ENCODE results near the gene SNX19.

Gene SNX19

DNA sequence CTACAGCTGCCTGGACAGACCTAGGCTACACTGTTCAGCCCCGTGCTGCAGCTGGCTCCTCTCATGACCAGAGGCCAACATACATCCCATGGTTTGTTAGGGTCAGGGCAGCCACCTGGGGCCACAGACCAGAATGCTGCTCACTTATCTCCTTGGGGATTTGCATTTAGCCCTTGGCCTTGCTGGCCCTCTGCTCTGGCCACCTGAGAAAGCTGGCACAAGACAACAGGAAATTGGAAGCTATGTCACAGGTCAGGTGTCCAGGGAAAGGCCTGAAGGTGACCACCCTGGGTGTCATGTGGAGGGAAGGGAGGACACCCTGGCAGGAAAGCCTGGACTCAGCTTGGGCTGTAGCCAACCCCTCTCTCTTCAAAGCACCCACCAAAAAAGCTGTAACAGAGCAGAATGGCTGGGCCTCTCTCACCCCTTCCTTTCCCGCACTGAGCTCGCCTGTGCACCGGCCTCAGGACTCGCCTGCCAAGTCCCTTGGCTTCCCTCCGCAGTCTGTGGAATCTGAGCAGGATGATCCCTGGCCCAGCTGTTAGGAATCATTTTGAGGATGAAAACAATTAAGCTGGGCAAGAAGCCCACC is 86.3 kb downstream of the SNX19 start:
- no peaks in the 10 kb centered on the region for H4K20me1 ChIP-seq (ENCODE audit: insufficient read depth, low read length)
- H3K36me3 ChIP-seq (replicated peaks; ENCODE audit: low read depth, low read length) = no peaks in the 10 kb centered on the region
- H3K4me1 ChIP-seq (ENCODE audit: low read length) = peaks cover 60% of the 10 kb centered on the region
- H3K9ac ChIP-seq (ENCODE audit: low read length) = no peak overlapping the region; the same call in 1 of the 2 replicates
- no peaks in the 10 kb centered on the region for H3K27me3 ChIP-seq (ENCODE audit: low read depth, low read length)
- H3K27ac ChIP-seq (ENCODE audit: low read length) = no peak overlapping the region
- TF ChIP-seq, protein P1, sequence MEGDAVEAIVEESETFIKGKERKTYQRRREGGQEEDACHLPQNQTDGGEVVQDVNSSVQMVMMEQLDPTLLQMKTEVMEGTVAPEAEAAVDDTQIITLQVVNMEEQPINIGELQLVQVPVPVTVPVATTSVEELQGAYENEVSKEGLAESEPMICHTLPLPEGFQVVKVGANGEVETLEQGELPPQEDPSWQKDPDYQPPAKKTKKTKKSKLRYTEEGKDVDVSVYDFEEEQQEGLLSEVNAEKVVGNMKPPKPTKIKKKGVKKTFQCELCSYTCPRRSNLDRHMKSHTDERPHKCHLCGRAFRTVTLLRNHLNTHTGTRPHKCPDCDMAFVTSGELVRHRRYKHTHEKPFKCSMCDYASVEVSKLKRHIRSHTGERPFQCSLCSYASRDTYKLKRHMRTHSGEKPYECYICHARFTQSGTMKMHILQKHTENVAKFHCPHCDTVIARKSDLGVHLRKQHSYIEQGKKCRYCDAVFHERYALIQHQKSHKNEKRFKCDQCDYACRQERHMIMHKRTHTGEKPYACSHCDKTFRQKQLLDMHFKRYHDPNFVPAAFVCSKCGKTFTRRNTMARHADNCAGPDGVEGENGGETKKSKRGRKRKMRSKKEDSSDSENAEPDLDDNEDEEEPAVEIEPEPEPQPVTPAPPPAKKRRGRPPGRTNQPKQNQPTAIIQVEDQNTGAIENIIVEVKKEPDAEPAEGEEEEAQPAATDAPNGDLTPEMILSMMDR (IDR thresholded peaks at IDR 0.05; ENCODE audit: low read depth, low read length) = no peak
- TF ChIP-seq EZH2phosphoT487 (IDR thresholded peaks at IDR 0.05; ENCODE audit: low read depth) = no peak
- no peak overlapping the region for H3K4me2 ChIP-seq (ENCODE audit: low read length)
- H3K79me2 ChIP-seq (ENCODE audit: low read length) = no peaks in the 10 kb centered on the region
- H3K9me3 ChIP-seq (ENCODE audit: insufficient read depth, low read length) = no peaks in the 10 kb centered on the region
- H2AFZ ChIP-seq (ENCODE audit: low read depth, low read length) = no peak overlapping the region
- H3K4me3 ChIP-seq (ENCODE audit: low read length) = no peak overlapping the region

DNA sequence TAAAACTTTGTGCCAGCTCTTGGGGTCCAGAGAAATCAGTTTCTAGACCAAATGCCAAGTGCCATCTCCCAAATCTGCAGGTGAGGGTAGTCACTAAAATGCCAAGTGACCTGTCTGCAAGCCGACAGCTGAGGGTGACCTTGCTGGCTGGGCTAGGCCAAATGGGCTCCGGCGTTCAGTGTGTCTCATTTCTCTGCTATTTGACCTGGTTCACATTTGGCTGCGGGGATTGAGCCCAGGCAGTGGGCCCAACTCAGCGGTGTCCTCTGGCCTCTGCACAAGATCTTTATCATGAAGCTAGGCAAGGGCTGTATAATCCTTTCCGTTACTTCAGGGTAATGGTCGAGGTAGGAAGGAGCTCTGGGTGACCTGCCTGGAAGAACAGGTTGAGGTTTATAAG is 87.5 kb downstream of the SNX19 start:
- peaks cover 56% of the 10 kb centered on the region for H3K4me1 ChIP-seq (ENCODE audit: low read length)
- H3K27ac ChIP-seq (ENCODE audit: low read length) = no peak overlapping the region
- no peaks in the 10 kb centered on the region for H3K79me2 ChIP-seq (ENCODE audit: low read length)
- no peak overlapping the region for H3K4me3 ChIP-seq (ENCODE audit: low read length)
- H3K27me3 ChIP-seq (ENCODE audit: low read depth, low read length) = no peaks in the 10 kb centered on the region
- H3K36me3 ChIP-seq (replicated peaks; ENCODE audit: low read depth, low read length) = no peaks in the 10 kb centered on the region
- TF ChIP-seq, protein P1 (IDR thresholded peaks at IDR 0.05; ENCODE audit: low read depth, low read length) = no peak
- TF ChIP-seq EZH2phosphoT487 (IDR thresholded peaks at IDR 0.05; ENCODE audit: low read depth) = no peak
- no peak overlapping the region for H2AFZ ChIP-seq (ENCODE audit: low read depth, low read length)
- no peak overlapping the region for H3K4me2 ChIP-seq (ENCODE audit: low read length)
- no peaks in the 10 kb centered on the region for H4K20me1 ChIP-seq (ENCODE audit: insufficient read depth, low read length)
- H3K9ac ChIP-seq (ENCODE audit: low read length) = no peak overlapping the region
- H3K9me3 ChIP-seq (ENCODE audit: insufficient read depth, low read length) = no peaks in the 10 kb centered on the region

DNA sequence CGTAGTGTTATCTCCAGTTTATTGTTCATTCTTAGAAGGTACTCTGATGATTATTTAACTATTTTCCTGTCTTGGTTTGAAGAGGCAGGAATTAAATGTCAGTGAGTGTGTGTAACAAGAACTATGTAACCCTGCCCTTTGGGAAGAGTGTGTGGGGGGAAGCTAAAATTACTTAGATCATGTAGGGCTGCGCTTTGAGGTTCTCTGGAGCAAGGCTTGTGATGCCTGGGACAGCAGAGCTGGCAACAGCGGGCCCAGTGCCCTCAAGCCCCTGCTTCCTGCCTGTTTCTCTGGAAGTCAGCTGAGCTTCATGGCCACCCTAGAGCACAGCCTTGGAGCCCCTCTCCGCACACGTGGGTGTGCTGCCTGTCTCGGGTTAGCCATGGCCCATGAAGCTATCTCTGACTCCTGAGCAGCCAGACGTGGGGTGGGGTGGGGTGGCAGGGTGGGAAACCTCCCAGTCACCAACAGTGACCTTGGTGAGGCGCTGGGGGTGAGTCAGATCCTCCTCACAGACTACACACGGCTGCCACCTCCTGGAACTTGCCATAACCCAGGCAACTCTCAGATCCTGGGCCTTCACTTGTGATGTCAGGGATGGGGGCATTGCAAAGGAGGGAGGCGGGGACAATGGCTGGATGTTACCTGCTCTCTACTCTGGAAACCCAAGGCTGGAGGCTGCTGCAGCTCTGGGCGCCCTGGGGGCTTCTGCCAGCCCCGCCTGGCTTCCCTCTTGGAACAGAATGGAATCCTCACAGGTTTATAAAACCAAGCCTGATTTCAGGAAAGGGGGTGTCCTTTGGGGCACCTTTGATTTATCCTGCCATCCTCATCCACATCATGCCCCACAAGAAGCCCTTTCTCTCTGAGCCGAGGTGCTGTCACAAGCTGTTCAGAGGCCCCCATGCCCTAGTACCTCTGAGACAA is 88.6 kb downstream of the SNX19 start:
- no peak overlapping the region for H3K4me3 ChIP-seq (ENCODE audit: low read length)
- no peaks in the 10 kb centered on the region for H3K27me3 ChIP-seq (ENCODE audit: low read depth, low read length)
- H3K79me2 ChIP-seq (ENCODE audit: low read length) = no peaks in the 10 kb centered on the region
- H3K36me3 ChIP-seq (replicated peaks; ENCODE audit: low read depth, low read length) = no peaks in the 10 kb centered on the region
- peaks cover 46% of the 10 kb centered on the region for H3K4me1 ChIP-seq (ENCODE audit: low read length)
- H4K20me1 ChIP-seq (ENCODE audit: insufficient read depth, low read length) = no peaks in the 10 kb centered on the region
- H3K4me2 ChIP-seq (ENCODE audit: low read length) = no peak overlapping the region
- H3K27ac ChIP-seq (ENCODE audit: low read length) = no peak overlapping the region
- TF ChIP-seq, protein P1 (IDR thresholded peaks at IDR 0.05; ENCODE audit: low read depth, low read length) = peak; percentile 72
- no peak for TF ChIP-seq EZH2phosphoT487 (IDR thresholded peaks at IDR 0.05; ENCODE audit: low read depth)
- H2AFZ ChIP-seq (ENCODE audit: low read depth, low read length) = peak overlapping the region; percentile 64; the same call in 1 of the 2 replicates
- H3K9me3 ChIP-seq (ENCODE audit: insufficient read depth, low read length) = no peaks in the 10 kb centered on the region
- H3K9ac ChIP-seq (ENCODE audit: low read length) = peak overlapping the region; percentile 27; the same call in 1 of the 2 replicates

DNA sequence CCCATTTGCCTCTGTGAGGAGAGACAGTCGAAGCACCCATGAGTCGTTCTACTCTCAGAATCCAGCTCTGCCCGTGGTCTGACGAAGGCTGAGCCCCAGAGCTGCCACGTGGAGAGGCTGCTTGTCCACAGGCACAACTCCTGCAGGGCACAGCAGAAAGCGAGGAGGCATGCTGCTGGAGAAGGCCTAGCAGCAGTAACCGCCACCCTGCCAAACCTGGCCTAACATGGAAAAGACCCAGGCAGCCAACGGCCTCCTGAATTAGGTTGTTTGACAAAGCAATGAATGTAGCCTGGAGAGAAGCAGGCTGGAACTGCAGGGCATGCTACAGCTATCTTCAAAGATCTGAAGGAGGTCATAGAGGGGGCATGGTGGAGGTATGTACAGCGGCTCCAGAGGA is 89.7 kb downstream of the SNX19 start:
- no peak overlapping the region for H3K4me2 ChIP-seq (ENCODE audit: low read length)
- H2AFZ ChIP-seq (ENCODE audit: low read depth, low read length) = no peak overlapping the region
- H3K27me3 ChIP-seq (ENCODE audit: low read depth, low read length) = no peaks in the 10 kb centered on the region

More for the DNA sequence above, 89.7 kb downstream of the SNX19 start:
- H3K9ac ChIP-seq (ENCODE audit: low read length) = no peak overlapping the region
- H3K9me3 ChIP-seq (ENCODE audit: insufficient read depth, low read length) = no peaks in the 10 kb centered on the region
- H3K4me1 ChIP-seq (ENCODE audit: low read length) = peaks cover 35% of the 10 kb centered on the region
- H4K20me1 ChIP-seq (ENCODE audit: insufficient read depth, low read length) = no peaks in the 10 kb centered on the region
- TF ChIP-seq EZH2phosphoT487 (IDR thresholded peaks at IDR 0.05; ENCODE audit: low read depth) = no peak
- TF ChIP-seq, protein P1 (IDR thresholded peaks at IDR 0.05; ENCODE audit: low read depth, low read length) = no peak
- no peak overlapping the region for H3K4me3 ChIP-seq (ENCODE audit: low read length)
- no peak overlapping the region for H3K27ac ChIP-seq (ENCODE audit: low read length)
- no peaks in the 10 kb centered on the region for H3K79me2 ChIP-seq (ENCODE audit: low read length)
- H3K36me3 ChIP-seq (replicated peaks; ENCODE audit: low read depth, low read length) = no peaks in the 10 kb centered on the region

Measured in OCI-LY3 (cell line).